HG03558 (cell line): ENCODE data around the gene FAM236A.
A peak's percentile ranks its signal among the peaks of the same experiment; 100 is the strongest.
"Not testable (repeated sequence)": the region's sequence is repeated elsewhere in the genome, so short reads cannot be mapped to it uniquely, and the experiment has no call there.

Experiments
- ATAC-seq: cut with Tn5 transposase; IDR thresholded peaks from one replicate; pipeline ENCODE4 v1.9.1; 2021; ENCODE audit warnings: moderate number of reproducible peaks; ENCODE audit not compliant: unreplicated experiment; ENCODE audit errors: extremely low read depth

Gene FAM236A

GRCh38 chrX:72937906-72938305 is at the start of gene FAM236A:
TSS of gene FAM236A (plus strand) at chrX:72938206. CDS start at chrX:72938263, 57 bp downstream.
- not testable (repeated sequence) for ATAC-seq

GRCh38 chrX:72889740-72890139 is 48.3 kb upstream of the FAM236A start:
- not testable (repeated sequence) for ATAC-seq

- ATAC-seq = not testable (repeated sequence)
These were observed 25.7 kb upstream of the FAM236A start, which contains the start of gene FAM236C for GRCh38 chrX:72912315-72912714. TSS of gene FAM236C (plus strand) at chrX:72912615. CDS start at chrX:72912715, 100 bp downstream.

GRCh38 chrX:72916096-72916495 is 21.9 kb upstream of the FAM236A start:
- ATAC-seq = not testable (repeated sequence)

GRCh38 chrX:72932283-72932682 is 5.7 kb upstream of the FAM236A start:
- not testable (repeated sequence) for ATAC-seq

- ATAC-seq = not testable (repeated sequence)
These were observed 1.6 kb upstream of the FAM236A start for GRCh38 chrX:72936455-72936854.

- not testable (repeated sequence) for ATAC-seq
These were observed 1.0 kb upstream of the FAM236A start for GRCh38 chrX:72936882-72937455.

GRCh38 chrX:72942272-72942671 is 4.3 kb downstream of the FAM236A start:
- ATAC-seq = not testable (repeated sequence)

GRCh38 chrX:72943035-72943818 is 5.2 kb downstream of the FAM236A start:
- ATAC-seq = not testable (repeated sequence)

GRCh38 chrX:72943819-72944169 is 5.8 kb downstream of the FAM236A start, which contains the start of gene DMRTC1:
TSS of gene DMRTC1 (minus strand) at chrX:72943837. CDS start at chrX:72875694, 68,143 bp downstream.
- peak; percentile 78 for ATAC-seq

- ATAC-seq = not testable (repeated sequence)
These were observed 22.0 kb downstream of the FAM236A start for GRCh38 chrX:72959971-72960370.

GRCh38 chrX:72971859-72972258 is 33.9 kb downstream of the FAM236A start:
- not testable (repeated sequence) for ATAC-seq

GRCh38 chrX:72974885-72975284 is 36.9 kb downstream of the FAM236A start:
- not testable (repeated sequence) for ATAC-seq

- not testable (repeated sequence) for ATAC-seq
These were observed 43.0 kb downstream of the FAM236A start for GRCh38 chrX:72980894-72981469.
